HL-60 (cell line): ENCODE measurements around the gene ITGB3.

Experiments
- CTCF ChIP-seq: IDR thresholded peaks from one replicate; pipeline ENCODE4 v1.5.1; 2011; ENCODE audit warnings: low read length, control low read depth, inconsistent platforms; ENCODE audit not compliant: insufficient read depth
- GABPA ChIP-seq: IDR thresholded peaks from 2 replicates; pipeline ENCODE4 v1.6.1; 2012; ENCODE audit warnings: low read depth
- POLR2AphosphoS5 ChIP-seq: IDR thresholded peaks from 2 replicates; pipeline ENCODE4 v1.6.1; 2012; ENCODE audit warnings: low read depth

GRCh38 chr17:47252766-47253512 lies 688 bp upstream of the ITGB3 start:
- TF ChIP-seq CTCF, result no peak
- no peak for TF ChIP-seq GABPA
- no peak for TF ChIP-seq POLR2AphosphoS5
